ENCODE measurements around the gene LRTM2.

LRTM2 gene

DNA sequence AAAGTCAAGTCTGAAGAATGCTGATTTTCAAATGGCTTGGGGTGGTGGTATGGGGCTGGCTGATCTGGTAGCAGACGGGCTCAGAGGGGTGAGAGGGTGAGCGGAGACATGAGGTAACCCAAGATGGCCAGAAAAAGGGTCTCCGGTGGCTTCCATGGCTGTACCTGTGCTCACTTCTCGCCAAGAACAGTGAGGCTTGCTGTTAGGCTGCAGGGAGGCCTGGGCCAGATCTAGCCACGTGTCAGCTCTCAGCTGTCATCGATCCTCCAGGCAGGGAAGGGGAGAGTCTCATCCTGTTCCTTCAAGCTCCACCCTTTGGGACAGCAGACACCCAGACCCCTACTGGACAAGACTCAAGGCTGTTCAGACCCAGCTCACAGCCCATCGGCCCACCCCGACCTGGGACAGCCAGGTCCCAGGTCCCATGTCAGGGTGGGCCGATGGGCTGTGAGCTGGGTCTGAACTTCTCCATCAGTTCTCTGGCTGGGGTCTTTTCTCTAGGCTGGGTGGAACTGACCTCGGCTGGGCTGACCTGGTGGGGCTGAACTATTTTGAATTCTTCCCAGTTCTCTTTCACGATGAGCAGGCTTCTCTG is 9.0 kb downstream of the LRTM2 start:
- DNase-seq (ENCODE audit: low read depth), result no peak

DNA sequence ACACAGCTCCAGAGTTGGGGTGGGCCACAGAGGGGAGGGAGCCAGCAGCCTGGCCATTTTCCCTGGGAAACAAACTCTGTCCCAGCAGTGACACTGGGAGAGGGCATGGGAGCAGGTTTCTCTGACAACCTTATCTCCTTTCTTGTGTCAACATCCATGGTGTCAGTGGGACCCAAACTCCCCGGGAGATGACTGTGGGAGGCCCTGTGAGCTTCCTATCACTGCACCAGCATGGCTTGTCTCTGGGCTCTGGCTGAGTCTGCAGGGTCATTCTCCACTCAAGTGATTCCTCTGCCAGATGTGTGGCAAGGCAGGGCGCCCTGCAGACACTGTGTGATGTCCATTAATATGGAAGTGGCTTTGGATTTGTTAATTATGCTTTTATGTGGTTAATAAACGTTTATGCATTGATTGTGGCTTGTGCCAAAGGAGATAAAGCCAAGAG is 10.1 kb downstream of the LRTM2 start:
- no peak for DNase-seq (ENCODE audit: low read depth)

DNA sequence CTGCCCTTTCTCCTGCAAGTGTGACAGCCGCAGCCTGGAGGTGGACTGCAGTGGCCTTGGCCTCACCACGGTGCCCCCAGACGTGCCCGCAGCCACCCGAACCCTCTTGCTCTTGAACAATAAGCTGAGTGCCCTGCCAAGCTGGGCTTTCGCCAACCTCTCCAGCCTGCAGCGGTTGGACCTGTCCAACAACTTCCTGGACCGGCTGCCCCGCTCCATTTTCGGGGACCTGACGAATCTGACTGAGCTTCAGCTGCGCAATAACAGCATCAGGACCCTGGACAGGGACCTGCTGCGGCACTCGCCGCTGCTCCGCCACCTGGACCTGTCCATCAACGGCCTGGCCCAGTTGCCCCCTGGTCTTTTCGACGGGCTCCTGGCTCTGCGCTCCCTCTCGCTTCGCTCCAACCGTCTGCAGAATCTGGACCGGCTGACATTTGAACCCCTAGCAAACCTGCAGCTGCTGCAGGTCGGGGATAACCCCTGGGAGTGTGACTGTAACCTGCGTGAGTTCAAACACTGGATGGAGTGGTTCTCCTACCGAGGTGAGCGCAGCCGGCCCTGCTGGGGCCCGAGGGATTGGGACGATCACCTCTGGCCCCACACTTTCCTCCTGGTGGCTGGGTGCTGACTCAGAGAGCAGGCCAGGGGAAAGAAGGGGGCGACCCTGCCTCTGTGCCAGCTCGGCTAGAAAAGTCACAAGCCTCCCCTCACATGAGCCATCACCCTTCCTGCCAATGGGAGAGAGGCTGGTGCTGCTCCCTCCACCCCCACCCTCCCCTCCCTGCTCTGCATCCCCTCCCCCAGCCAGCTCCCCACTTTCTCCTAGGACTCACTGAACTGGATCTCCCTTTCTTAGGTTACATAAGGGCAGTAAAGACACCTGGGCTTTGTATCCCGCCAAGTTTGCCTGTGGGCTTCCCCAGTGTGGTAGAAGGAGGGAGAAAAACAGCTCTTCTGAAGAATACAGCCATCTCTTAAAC is 10.9 kb downstream of the LRTM2 start:
- no peak for DNase-seq (ENCODE audit: low read depth)

DNA sequence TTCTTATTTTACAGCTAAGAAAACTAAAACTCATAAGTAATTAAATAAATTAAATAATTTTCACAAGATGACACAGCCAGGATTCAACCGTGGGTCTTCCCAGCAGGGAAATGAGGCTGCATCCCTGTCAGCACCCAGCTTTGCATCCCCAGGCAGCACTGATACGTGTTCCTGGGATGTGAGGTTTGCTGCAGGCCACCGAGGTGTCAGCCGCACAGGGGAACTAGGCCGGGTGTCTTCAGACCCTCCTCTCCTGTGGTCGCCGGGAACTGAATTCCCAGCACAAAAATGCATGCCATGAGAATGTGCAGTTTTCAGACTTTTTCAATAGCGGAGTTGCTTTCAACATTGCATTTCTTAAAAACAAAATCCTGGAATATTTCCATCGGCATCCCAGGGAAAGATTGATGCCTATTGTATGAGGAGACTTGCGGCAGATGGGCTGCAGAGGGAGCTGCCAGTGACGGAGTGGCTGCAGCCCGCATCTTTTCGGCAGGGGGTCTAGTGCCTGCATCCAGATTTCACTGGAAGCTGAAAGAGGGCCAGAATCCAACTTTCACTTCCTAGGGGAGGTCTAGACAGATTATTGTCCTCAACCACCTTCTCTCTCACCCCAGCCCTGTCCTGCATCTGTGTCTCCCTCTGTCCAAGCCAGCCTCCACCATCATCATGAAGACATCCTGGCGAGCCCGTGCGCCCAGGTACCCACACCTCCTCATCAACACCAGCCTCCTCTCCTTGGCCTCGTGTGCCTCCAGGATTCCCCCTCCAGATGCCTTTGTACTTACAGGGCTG is 12.6 kb downstream of the LRTM2 start:
- no peak for DNase-seq (ENCODE audit: low read depth)

DNA sequence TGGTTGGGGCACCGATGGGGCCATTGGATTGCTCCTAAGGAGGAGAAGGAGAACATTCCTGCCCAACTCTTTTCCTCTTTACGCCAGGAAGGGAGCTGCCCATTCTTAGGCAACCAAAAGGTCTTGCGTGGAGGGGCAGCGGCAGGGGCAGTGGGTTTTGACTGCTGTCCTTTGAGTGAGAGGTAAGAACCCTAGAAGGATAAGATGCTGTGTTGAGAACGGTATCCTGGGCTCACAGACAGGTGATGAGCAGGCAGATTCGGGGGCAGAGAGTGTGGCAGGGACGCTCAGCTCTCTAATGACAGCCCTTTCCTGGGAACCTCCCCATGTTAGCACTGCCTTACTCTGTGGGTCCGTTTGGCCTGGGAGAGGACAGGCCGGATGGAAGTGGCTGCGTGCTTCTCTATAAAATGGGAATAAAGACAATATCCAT is 13.2 kb downstream of the LRTM2 start:
- no peak for DNase-seq (ENCODE audit: low read depth)

DNA sequence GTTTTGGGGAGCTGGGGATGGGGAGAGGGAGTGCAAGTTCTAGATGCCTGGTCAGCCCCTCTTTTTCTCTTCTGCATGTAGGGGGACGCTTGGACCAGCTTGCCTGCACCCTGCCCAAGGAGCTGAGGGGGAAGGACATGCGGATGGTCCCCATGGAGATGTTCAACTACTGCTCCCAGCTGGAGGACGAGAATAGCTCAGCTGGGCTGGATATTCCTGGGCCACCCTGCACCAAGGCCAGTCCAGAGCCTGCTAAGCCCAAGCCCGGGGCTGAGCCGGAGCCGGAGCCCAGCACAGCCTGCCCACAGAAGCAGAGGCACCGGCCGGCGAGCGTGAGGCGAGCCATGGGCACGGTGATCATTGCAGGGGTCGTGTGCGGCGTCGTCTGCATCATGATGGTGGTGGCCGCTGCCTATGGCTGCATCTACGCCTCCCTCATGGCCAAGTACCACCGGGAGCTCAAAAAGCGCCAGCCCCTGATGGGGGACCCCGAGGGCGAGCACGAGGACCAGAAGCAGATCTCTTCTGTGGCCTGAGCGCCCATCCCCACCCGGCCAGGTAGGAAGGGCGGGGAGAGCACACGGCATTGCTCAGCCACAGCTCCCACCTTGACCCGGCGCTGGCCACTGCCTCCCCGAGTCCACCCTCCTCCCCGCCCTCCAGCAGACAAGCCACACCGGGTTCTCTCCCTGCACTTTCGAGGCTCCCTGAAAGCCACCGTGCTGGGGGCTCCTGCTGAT is 14.0 kb downstream of the LRTM2 start:
- DNase-seq (ENCODE audit: low read depth), result no peak

DNA sequence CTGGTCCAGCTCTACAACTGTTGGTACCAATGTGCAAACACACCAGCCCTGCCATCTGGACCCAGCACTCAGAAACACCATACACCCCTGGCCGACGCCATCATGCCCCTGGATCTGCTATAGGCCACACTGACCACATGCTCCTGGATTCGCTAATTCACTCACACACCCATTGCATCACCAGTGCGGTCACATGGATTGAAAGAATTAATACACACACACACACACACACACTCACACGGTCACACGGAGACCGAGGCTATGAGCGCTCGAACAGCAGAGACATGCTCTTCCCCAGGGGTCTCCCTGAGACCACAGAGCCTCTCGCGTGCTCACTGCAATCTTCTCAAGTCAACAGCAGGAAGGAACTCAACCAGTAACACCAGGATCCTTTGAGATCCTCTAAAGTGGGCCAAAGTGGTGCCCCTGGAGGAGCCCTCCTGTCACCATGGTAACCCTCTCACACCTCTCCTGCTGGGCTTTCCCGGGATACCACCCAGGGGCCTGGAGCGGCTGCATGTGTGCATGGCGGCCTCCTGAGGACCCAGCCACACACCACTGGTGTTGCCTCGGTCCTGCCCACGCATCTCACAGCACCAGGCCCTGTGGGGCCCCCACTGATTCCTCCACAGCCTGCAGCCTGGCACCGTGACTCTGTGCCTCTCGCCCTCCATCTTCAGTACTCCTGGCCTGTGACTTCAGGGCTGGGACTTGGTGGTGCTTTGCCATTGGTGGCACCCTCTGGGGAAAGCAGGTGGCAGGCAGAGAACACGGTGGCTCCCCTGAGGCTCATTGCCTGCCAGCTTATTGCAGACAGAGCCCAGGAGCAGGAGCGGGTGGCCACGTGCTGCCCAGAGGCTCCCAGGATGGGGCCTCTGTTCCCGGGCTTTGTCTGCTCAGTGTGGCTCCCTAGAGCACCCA is 15.1 kb downstream of the LRTM2 start:
- DNase-seq (ENCODE audit: low read depth), result no peak

DNA sequence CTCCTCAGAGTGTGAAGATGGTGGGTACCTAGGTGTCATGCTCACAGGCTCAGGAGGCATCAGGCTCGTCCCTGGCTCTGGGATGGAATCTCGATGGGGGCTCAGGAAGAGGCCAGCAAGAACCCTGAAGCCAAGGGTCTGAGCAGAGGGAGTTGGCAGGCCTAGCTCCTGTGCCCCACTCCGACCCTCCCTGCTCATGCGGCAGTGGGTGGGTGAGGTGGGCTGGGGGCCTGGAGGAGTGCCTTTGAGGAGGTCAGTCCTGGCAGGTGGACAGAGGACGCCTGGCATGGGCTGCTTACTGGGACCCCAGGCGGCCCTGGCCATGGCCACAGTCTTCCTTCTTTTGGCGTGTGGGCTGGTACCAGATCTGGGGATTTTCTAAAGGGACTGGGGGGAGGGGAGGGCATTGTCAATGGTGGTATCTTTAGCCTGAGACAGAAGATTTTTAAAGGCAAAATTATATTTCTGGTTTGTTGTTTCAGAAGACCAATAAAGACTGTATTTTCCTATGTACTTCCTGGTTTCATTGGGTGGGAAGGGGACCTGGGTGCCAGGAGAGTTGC is 16.0 kb downstream of the LRTM2 start:
- no peak for DNase-seq (ENCODE audit: low read depth)

DNA sequence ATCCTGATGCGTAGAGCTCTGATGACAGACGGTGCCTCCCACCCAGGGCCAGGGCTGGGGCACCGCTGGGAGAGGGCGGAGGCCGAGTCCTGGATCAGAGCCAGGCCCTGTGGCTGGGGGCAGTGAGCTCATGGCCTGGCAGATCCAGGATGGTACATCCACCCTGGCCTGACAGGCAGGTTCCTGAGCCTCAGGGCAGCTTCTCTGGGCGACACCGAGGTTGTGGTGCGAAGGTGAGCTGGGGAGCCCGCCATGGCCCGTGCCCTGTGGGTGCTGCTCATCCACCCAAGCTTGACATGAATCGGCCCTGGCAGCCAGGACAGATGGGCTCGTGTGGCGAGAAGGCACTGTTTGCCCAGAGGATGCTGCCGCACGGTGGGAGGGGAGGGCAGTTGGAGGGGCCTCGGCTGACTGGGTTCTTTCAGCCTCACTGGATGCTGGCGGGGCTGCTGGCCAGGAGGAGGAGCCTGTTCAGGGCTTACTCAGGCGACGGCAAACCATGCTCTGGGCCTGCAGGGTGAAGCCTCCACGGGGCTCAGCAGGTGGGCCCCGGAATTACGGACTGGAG is 16.6 kb downstream of the LRTM2 start:
- DNase-seq (ENCODE audit: low read depth), result no peak

DNA sequence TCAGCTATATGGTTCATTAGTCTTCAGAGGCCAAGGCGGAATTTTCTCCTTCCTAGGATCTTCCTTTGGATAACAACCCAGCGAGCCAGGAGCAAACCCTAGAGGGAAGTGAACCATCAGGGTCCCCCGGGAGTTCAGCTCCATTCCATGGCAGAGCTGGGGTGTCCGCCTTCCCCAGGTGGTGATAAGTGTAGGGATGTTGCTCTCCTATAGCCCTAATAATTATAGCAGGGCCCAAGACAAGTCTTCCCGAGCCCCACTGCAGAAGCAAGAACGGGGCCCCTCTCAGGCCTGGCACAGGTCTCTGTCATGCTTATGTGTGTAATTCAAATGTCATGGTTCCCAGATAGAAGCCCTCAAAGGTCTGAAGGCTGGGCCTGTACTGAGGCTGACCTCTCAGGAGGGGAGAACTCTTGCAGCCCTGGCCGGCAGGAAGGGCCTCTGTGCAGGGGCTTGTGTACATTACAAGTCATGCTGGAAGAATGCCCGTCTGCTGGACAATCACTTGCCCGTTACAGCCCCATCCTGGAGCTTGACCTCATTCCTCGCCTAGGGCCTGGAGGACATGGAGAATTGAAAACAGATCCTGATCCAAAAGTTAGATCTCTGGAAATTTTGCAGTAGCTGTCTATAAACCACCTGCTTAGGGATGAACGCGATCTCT is 17.3 kb downstream of the LRTM2 start:
- no peak for DNase-seq (ENCODE audit: low read depth)

DNA sequence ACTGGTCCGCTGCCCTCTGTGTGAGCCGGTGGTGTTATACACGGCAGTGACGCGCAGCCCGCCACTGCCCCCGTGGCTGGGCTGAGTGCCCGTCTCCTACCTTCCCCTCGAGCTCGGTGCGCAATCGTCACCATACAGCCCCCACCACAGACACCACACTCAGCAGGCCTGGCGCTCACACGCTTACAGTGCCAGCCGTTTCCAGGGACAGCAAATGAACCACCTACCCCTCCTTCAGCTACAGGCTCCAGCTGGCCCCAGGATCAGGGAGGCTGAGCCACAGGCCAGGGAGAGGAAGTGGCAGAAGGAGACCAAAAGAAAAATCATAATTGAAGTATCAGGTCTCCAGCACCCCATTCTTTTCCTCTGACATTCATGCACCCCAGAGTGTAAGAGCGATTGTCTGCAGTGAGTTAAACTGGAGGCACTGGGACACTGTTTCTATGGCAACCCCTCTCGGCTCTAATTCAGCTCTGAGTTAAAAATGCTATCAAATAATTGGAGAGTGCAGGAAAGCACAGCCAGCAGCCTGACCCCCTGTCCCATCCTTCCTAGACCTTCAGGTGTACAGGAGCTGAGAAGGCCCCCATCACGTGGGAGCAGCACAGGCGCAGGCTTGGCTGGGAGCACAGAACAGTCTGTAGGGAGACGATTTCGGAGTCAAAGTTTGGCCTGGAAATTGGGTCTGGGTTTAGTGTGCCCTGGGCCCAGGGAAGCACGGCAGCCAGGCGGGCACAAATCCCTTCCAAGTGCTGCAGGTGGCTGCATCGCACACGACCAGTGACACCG is 18.0 kb downstream of the LRTM2 start:
- no peak for DNase-seq (ENCODE audit: low read depth)

DNA sequence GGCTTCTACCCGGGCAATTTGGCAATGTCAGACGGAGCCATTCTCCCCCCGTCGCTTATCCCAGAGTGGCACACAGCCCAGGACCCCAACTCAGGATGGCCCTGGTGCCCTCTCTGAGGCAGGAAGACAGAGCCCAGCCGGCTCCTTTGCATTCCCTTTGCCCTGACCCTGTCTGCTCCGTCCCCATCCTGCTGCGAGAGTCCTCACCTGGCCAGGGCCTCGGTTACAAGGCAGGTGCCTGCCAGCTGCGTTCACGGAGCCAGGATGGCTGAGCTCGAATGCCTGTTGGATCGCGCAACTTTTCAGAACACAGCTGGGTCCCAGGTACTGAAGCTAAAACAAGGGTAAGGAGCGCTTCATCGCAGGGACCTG is 18.6 kb downstream of the LRTM2 start:
- DNase-seq (ENCODE audit: low read depth), result no peak

DNA sequence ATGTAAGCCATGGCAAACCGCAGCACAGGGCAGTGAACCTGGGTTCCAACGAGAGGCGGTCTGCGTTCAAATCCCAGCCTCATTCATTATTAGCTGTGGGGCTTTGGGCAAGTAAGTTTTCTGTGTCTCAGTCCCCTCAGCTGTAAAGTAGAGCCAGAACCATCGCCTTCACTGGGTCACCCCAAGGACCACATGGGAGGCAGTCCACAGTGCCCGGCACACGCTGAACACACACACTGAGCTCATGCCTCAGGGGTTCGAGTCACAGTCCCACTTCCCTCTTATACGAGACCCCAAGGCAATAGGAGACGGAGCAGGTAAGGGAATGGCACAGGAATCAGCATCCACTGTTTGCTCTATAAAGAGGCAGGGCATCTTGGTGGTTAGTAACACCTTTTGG is 19.1 kb downstream of the LRTM2 start:
- DNase-seq (ENCODE audit: low read depth), result no peak

DNA sequence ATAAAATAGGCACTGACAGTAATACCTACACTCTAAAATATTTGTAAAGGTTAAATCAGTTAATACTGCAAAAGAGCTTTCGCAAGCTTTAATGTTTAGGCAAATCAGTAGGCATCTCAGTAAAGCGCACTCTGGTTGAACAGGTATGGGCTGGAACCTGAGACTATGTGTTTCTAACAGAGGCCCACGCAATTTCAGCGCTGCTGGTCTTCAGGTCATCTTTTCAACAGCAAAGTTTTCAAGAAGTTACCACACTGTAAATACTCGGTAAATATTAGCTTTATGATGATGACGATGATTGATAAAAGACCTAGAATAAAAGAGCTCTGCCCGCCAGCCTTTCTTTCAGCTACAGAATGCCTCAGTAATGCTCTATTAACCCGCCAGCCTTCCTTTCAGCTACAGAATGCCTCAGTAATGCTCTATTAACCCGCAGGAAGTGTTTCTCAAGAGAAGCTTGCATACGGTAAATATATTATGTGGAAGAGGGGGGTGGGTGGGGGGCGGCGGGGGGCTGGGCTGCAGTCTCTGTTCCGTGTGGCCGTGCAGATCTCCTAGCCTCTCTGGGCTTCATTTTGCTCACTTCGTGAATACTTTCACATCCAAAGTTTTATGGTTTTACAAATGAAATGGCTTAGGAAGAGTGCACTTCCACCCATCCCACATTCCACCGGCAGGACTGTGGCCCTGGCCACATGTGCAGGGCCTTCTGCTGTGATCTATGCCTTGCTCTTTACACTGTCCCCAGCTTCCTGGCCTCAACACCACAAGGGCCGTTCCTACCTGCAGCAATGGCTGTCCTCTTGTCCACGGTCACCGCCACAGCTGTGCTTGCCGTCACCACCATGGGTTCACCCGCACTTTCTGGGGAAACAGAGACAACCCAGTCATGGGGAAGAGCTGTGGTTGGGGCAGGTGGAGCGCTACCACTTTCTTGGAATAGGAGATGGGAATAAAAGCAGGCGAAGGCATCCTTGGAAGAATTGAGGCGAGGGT is 19.9 kb downstream of the LRTM2 start:
- no peak for DNase-seq (ENCODE audit: low read depth)

DNA sequence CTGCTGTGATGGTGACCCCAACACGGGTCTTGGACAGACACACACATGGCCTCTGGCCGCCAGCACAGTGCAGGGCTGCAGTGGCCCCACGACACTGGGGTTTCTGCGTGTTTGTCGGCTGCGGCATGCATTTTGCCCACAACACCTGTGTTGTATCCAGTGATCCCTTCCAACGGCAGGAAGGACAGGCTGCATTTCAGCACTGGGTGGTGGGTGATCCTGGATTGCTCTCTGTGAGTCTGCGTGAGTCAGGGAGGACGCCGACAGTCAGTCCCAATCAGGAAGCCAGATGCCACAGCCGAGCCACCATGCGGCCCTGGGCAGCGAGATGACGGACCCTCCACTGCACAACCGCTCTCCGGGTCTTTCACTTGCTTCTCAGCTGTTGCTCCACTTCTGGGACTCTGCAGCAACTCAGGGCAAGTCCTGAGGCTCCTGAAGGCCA is 20.6 kb downstream of the LRTM2 start:
- no peak for DNase-seq (ENCODE audit: low read depth)

DNA sequence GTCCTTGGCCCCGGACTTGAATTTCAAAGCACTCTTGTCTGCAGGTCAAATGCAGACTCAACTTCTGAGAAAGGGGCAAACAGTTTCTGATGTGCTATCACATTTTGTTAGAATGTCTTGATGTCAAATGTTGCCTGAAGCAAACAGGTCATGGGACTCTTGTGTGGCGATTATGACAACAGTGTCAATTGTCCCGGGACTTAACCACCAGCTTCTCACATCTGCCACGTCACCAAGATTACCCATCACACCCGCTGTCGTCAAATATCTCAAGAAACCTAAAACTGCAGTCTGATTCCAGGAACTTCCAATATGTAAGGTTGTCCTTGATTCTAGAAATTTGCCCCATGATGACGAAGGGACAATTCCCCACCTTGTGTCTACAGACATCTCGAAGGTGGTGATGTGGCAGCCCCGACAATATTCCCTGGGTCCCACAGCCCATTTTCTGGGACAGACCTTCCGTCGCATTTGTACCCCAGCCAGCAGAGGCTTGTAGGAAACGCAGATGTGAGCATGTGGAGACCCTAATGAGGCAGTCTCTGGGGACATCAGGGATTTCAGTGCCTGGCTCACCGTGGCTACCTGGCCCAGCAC is 21.3 kb downstream of the LRTM2 start:
- DNase-seq (ENCODE audit: low read depth), result no peak

All from activated T-helper 9 cell treated with anti-CD3 and anti-CD28 coated beads, Interleukin-2, amount 50 U/mL, for 16 hours (primary cell).